Skin epidermis (tissue), 12 donors: ENCODE measurements around the gene MED14.

Source experiments
- H3K27ac ChIP-seq, 21 experiments: fragments of 200-600 bp; sonication (generic) in 11 of 21; one replicate each; pipeline ENCODE4 v1.5.0; 2020; ENCODE audit warnings: mild to moderate bottlenecking in 3 of 21, inconsistent platforms in 2 of 21, moderate library complexity in 2 of 21
- H3K4me3 ChIP-seq, 7 experiments: fragments of 200-600 bp; sonication (generic) in 2 of 7; one replicate each; pipeline ENCODE4 v1.5.0; 2020; ENCODE audit warnings: inconsistent platforms in 2 of 7, mild to moderate bottlenecking in 2 of 7, moderate library complexity in 1 of 7

The MED14 gene

DNA sequence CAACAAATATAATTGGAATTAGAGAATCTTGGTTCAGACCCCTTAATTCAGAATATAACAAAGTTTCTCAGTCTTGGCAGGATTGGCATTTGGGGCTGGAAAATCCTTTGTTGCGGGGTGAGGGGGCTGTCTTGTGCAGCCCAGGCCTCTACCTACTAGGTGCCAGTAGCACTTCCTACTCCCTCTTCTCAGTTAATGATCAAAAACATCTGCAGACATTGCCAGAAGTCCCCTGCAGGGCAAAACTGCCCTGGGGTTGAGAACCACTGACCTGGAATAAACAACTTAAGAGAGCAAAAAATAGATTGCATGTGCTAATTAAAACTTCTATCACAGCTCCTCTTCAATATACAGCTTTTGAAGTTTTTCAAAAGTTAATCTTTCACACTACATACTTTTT, 51.2 kb downstream of the MED14 start:
- no peak overlapping the region for H3K27ac ChIP-seq
- H3K4me3 ChIP-seq = no peak overlapping the region

DNA sequence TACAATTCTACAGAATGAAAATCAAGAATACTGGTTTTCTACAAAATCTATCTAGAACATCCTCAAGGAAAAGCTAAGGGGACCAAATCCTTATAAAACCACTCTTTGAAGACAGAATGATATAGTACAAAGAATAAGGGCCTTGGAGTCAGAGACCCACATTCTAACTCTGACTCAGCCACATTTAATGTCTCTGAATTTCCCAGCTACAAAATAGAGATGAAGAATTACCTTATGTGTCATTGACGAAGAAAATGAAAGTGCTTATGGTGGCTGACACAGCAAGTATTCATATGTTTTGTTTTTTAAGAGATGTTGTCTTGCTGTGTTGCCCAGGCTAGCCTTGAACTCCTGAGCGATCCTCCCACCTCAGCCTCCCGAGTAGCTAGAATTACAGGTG, 52.1 kb downstream of the MED14 start:
- H3K27ac ChIP-seq = no peak overlapping the region
- no peak overlapping the region for H3K4me3 ChIP-seq

DNA sequence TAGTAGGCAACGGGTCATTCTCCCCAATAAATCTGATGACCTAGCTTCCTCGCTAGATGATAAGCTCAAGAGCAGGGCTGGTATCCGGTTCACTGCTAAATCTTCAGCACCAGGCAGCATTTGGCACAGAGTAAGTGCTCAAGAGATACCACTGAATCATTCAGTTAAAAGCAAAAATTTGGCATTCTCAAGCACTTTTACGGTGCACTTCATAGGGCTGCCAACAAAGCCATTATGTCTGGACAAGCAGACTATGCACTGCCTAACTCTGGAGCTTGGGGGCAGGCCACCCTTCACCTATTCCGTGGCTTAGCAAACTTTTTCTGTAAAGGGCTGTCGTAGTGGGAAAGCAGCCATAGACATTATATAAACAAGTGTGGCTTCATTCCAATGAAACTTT, 64.2 kb downstream of the MED14 start:
- no peak overlapping the region for H3K27ac ChIP-seq
- H3K4me3 ChIP-seq = no peak overlapping the region

DNA sequence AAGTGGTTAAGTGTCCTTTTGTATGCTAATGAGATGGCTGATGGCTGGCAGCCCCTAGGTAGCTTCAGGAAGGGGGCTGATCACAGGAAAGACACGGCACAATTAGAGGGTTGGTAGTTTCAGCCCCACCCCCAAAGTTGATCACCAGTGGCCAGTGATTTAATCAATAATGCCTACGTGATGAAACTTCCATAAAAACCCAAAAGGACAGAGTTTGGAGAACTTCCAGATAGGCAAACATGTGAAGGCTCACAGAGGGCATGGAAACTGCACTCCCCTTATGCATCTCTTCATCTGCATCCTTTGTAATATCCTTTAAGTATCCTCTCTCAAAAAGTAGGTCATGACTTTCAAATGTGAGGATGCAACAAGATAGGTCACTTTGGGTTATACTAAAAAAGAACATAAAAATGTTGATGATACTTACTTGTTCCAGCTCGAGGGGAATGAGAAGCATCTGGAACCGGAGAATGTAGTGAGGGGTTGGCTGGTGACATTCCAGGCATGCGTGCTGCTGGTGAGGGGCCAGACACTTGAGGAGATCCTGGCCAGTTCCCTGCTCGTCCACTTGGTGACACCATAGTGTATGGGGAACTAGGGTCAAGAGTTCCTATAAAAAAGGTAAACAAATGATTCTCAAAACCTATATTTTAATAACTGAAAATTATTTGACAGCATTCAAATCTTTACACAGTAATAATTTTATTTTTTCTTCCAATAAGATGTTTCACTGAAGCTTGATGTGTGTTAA, 71.3 kb downstream of the MED14 start:
- no peak overlapping the region for H3K27ac ChIP-seq
- no peak overlapping the region for H3K4me3 ChIP-seq

DNA sequence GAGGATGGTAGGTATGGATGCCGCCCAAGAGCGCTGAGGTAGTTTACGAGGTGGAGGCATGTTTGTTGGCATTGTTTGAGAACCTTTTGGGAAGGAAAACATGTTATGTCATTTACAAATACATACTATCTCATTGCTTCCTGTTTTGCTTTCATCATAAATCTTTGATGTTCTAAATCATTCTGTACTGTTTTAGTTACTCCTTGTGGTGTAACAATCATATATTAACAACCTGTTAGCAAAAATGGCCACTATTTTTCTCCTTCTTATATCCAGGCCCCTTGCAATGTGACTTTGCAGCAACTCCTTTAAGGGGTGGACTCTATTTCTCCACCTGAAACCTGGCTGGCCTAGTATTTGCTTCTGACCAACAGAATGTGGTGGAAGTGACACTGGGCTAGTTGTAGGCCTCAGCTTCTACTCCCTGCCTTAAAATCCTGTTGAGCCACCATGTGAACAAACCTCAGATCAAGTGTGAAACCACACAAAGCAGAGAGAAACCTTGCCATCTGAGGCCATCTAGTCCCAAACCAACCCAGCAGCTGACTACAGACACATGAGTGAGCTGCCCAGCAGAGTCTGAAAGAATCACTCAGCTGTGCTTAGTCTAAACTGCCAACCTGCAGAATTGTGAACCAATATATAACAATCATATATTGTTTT, 72.1 kb downstream of the MED14 start:
- no peak overlapping the region for H3K4me3 ChIP-seq
- H3K27ac ChIP-seq = no peak overlapping the region

DNA sequence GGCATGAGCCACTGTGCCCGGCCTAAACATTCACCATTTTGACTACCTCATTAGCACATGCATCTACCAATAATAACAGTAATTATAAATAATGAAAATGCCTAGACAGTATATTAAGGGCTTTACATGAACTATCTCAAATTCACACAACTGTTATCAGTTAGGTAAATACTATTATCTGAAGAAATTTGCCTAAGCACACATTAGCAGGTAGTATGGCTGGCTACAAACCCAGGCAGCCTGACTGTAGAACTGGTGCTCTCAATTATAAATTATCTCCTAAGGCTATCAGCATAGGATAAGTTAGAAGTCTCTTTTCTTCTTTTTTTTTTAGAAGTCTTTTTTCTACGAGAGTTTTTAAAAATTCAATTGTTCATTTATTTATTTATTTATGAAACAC, 73.9 kb downstream of the MED14 start:
- no peak overlapping the region for H3K27ac ChIP-seq
- H3K4me3 ChIP-seq = no peak overlapping the region

DNA sequence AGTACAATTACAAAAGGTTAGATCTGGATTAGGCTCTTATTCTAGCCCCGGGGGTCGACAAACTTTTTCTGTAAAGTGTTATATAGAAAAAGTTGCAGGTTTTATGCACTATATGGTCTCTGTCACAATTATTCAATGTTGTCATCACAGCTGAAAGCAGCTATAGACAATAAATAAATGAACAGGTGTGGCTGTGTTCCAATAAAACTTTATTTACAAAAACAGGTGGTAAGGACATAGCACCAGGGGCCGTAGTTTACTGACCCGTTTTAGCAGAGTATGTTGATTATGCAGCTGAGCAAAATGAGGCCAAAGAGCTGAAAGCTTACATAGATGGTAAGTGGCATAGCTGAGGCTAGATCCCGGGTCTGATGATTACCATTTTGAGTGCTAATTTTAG, 75.0 kb downstream of the MED14 start:
- Histone ChIP-seq H3K27ac (no peak overlapping the region), H3K4me3 (no peak overlapping the region)

DNA sequence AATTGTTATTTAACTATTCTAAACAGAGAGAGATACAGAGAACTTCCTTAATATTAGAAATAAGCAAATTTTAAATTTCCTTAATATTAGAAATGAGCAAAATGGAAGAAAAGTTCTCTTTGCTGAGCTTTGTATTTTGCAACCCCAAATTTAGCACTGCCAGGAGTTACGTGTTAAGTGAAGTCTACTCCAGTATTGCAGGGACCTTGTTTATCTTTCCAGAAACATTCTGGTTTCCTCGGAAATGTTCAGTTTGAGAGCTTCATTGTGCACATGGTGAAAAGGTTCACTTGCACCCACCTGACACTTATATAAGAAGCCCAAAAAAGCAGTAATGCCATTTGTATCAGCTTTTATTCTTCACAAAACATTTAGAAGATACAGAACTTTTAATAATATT, 81.8 kb downstream of the MED14 start:
- H3K27ac ChIP-seq = no peak overlapping the region
- H3K4me3 ChIP-seq = no peak overlapping the region

DNA sequence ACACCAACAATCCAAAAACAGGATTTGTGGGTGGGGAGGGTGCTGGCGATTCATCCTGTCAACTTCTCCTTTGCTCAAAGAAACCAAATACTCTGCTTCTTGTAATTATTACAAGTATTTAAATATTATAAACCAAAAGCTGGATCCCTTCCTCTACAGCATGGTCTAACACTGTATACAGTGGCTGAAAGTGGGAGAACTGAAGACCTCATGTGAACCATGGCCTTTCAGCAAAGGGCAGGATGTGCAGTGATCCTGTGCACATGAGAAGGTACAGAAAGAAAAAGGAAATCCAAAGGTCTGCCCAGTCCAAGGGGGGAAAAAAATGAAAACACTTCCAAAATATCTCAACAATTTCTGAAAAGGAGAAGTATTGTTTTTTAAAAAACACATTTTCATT, 82.7 kb downstream of the MED14 start:
- H3K27ac ChIP-seq = no peak overlapping the region

DNA sequence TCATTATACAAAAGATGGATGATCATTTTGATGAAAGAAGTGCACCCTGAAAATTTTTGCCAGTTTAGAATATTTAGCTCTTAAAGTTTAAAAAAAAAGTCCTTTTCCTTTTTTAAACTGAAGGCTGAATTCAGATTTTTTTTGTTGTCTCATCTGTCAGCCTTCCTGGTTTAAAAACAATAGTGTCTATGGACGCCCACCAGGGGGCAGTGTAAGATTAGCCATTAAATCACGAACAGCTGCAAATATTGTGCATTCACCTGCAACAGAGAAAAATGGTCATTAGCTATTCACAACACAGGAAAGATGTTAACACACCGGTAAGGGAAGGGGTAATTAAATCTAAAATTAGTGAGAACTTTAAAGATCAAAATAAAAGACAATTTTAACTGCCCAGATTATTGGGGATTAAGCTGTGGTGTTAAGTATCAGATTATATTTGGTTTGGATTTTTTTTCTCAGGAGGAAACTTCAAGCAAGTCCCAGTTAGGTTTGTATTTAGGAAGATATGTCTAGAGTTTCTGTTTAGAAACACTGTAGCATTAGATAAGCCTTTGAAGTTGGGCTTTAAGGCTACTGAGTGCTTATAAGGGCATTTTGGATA, 83.6 kb downstream of the MED14 start:
- Histone ChIP-seq H3K4me3 (no peak overlapping the region), H3K27ac (no peak overlapping the region)

More for the DNA sequence above, 82.7 kb downstream of the MED14 start:
- H3K4me3 ChIP-seq = no peak overlapping the region

DNA sequence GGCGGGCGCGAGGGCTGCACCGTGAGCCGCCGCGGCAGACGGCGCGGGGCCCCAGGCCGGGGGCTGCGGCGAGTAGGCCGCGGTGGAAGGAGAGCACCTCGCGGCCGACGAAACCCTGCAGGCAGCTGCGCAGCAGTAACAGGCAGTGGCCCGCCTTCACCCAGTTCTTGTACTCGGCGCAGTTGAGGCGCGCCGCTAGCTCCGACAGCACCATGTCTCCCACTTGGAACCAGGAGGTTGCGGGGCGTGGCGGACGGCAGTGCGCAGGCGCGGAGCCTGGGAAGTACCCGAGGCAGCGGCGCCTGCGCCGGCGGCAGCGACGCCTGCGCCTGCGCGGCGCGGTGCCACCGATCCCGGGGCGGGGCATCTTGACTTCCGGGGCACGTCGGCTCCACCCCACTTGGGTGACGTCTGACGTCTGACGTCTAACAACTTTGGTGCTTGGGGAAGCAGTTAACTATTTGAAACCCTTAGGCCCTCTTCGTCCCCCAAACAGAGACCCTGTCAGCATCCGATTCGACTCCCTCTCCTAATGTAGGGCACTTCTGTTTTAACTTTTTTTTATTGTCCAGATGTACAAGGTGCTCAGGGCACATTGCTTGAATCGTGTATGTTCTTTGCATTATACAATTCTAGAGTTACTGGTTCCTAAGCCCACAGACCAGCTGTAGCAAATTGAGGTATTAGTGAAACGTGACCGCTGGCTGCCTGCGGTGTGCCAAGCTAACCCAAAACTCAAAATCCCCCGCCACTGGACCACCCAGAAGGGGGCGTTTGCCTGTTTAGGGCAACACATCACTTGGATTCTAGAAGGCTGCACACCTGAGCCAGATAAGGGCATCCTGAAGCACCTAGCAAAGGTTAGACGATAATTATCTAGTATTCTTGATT, 87.8 kb downstream of the MED14 start, which contains the start of gene CXorf38:
Gene CXorf38 (minus strand): TSS at position 255 of the 891 bp plus-strand sequence. CDS start 41 bp downstream, at position 214.
- H3K27ac ChIP-seq = peak within 1 kb of the TSS; percentile 53 to 90 (median 84)

DNA sequence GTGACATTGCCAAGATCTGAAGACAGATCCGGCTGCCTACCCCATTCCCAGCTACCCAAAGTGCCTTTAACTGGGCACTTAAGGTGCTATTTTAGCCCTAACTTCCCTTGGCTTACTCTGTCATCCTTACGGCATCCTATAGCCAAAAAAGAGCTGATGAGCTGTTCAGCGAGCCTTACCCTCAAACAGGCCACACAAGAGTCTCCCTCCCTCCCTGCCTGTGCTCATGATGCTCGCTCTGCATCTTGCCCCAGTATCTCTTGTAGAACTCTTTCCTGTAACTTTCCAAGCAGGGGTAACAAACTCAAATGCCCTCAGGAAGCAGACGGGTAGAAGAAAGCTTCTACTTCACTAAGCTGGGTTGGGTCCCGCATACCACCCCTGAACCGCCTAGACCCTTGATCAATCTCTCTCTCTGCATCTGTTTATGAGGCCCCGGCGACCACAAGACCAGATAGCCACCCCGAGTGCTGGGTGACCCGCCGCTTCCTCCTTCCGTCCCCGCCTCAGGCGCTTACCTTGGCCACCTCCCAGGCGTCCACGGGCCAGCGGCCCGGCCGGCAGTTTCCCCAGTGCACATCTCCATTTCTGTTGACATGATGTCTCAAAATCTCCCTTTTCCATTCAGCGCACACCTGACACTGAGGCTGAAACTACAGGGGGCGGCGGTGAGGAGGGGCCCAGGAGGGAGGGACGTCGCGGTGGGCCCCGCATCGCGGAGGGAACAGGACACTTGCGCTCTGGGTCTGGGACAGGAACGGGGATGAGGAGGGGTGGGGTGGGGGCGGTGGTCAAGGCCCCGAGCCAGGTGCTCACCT, 88.6 kb downstream of the MED14 start:
- H3K27ac ChIP-seq = peak overlapping the region; percentile 53 to 90 (median 84)

More for the DNA sequence above, 87.8 kb downstream of the MED14 start, which contains the start of gene CXorf38:
- peak within 1 kb of the TSS; percentile 66 to 83 (median 75) for H3K4me3 ChIP-seq

DNA sequence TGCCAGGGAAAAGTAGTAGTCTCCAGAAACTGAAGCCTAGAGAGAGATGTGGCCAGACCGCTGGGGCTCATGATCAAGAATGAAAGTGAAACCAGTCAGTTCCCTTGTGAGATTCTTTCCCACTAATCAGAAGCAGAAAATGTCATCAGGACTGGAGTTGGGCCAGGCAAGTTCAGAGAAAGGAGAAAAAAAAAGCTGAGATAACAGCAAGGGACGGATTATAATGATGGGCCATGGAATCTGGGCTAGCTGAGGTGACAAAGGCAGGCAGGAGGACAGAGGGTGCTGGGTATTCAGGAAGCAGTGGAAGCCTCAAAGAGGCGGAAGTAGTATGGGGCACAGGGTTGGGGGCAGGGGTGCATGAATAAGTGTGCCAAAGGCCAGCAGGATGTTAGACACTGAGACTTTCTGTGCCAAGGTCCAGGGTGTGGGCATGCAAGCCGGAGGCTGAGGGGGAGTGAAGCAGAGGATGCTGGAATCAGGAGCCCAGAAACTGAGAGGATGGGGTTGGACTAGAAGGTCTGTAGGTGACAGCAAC, 90.5 kb downstream of the MED14 start:
- Histone ChIP-seq H3K4me3 (peak overlapping the region in 5 of 7 experiments; percentile 11 to 24 (median 15)), H3K27ac (peak overlapping the region in 18 of 21 experiments; percentile 19 to 81 (median 60))

More for the DNA sequence above, 88.6 kb downstream of the MED14 start:
- H3K4me3 ChIP-seq = peak overlapping the region; percentile 66 to 83 (median 75)

DNA sequence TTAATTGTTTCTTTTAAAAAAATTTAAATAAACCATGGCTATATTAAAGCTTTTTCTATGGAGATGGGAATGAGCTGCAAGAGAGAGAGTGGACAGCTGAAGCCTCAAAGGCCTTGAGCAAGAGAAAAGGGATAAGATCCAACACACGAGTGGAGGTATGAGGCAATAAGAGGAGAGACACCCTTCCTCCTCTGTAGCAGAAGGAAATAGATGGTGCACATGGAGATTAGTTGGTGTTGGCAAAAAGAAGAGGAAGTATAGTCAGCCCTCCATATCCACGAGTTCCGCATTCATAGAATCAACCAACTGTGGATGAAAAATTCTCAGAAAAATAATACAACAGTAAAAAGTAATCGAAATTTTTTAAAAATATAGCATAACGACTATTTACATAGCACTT, 91.2 kb downstream of the MED14 start:
- H3K27ac ChIP-seq = peak overlapping the region in 15 of 21 experiments; percentile 33 to 81 (median 64)

DNA sequence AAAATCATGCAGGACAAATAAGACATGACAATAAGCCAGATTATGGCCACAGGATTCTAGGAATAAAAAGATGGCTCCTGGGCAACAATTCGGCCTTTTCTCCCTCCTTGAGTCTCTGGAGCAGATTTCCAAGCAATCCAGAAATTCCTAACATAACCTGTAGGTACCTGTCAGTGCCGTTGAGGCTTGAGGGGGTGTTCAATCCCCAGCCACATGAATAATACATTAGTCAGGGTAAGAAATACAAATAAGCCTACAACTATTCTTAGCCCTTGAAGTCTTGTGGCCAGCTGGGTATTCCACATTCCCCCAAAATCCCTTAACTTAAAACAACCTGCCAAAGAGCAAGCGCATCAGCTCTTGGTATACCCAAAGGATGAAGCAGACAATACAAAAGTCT, 97.7 kb downstream of the MED14 start:
- H3K4me3 ChIP-seq = no peak overlapping the region
- no peak overlapping the region for H3K27ac ChIP-seq

More for the DNA sequence above, 91.2 kb downstream of the MED14 start:
- peak overlapping the region in 3 of 7 experiments; percentile 14 to 24 (median 17) for H3K4me3 ChIP-seq

DNA sequence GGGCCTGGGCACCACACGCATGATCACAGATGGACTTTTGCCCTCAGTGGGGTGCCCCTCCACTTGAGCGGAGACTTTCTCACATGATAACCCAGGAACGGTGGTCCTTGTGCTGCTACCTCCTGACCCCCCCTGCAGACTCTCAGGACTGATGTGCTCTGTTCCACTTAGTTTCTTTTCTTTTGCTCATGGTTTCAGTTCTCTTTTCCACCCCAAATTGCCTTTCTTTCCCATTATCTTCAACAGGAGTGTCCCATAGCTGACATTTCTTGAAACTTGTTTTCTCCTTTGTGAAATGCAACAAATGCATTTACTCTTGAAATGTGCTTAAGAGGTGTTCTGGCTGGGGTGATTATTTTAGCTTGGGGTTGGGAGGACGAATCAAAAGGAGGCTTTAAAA, 103.1 kb downstream of the MED14 start:
- Histone ChIP-seq H3K27ac (no peak overlapping the region), H3K4me3 (no peak overlapping the region)

DNA sequence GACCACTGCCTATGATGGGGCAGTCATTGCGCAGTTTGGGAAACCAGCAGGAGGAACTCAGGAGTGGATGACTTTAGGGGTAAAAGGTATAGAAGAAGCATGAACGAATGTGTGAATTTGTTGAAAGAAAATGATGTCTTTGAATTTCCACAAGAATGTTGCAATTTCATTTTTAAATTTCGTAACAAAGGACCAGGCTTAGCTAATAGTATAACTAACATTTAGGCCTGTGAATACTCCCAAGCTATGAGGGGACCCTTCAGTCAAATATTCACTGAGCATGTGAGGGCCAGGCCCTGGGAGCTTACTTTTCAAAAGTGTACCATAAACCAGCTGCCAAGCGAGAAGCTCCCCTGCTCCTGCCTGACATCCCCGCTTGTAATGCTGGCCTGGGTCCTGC, 106.8 kb downstream of the MED14 start:
- Histone ChIP-seq H3K4me3 (no peak overlapping the region), H3K27ac (no peak overlapping the region)

DNA sequence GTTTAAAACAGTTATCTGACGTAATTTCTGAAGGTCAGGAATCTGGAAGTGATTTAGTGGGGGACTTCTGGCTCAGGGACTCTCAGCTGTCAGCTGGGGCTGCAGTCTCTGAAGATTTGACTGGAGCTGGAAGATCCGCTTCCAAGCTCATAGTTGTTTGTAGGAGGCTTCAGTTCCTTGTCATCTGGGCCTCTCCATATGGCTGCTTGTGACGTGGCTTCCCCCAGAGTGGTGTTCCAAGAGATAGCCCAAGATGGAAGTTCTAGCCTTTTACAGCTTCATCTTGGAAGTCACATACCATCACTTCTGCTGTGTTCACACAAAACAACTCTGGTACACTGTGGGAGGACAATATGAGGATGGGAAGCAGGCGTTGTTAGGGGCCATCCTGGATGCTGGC, 110.0 kb downstream of the MED14 start:
- Histone ChIP-seq H3K4me3 (no peak overlapping the region), H3K27ac (no peak overlapping the region)

DNA sequence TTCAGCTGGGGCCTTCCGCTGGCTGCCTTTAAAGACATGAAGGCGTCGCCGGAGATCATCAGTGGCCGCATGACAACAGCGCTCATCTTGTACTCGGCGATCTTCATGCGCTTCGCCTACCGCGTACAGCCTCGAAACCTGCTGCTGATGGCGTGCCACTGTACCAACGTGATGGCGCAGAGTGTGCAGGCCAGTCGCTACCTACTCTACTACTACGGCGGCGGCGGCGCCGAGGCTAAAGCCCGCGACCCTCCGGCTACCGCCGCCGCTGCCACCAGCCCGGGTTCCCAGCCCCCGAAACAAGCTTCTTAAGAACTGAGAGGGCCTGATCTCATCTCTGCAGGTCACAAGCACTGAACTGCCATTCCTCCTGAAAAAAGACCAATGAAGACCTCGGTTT, 111.7 kb downstream of the MED14 start:
- Histone ChIP-seq H3K27ac (no peak overlapping the region), H3K4me3 (no peak overlapping the region)
